Measurements from ENCODE around the gene DIPK1A.
"Not testable (repeated sequence)": the region's sequence is repeated elsewhere in the genome, so short reads cannot be mapped to it uniquely, and the experiment has no call there.

The DIPK1A gene

DNA sequence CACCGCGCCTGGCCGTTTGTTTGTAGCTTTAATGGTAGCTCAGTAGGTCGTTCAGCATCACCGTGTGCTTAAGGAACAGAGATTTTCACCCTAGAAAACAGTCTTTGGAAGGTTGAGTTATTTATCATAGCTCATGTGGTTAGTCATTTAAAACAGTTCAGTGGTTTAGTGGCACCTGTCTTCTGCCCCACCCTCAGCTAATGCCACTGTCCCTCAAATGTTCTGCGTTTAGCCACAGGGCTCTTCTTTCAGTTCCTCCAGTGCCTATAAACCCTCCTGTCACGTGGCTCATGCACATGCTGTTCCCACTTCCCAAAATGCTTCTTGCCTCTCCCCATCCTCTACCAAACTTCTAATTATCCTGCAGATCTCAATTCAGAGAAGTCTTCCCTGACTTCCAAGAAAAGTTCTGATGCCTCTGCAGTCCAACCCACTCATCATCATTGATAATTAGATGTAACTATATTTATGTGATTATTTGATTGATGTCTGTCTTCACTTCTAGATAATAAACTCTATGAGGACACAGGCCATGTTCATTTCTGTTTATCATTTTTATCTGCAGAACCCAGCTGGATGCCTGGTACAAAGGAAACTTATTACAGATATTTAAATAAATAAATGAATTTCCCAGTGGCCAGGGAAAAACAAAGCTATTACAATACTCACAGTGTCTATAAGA lies 14.4 kb upstream of the DIPK1A start:
- DNase-seq: no peak

- not testable (repeated sequence) for DNase-seq
Observed at GRCh38 chr1:92974112-92974511, 12.8 kb upstream of the DIPK1A start.

GRCh38 chr1:92973203-92973897 lies 12.1 kb upstream of the DIPK1A start:
- DNase-seq: no peak

GRCh38 chr1:92972409-92973129 lies 11.3 kb upstream of the DIPK1A start:
- no peak for DNase-seq

- DNase-seq: not testable (repeated sequence)
Observed at GRCh38 chr1:92971932-92972331, 10.7 kb upstream of the DIPK1A start.

DNA sequence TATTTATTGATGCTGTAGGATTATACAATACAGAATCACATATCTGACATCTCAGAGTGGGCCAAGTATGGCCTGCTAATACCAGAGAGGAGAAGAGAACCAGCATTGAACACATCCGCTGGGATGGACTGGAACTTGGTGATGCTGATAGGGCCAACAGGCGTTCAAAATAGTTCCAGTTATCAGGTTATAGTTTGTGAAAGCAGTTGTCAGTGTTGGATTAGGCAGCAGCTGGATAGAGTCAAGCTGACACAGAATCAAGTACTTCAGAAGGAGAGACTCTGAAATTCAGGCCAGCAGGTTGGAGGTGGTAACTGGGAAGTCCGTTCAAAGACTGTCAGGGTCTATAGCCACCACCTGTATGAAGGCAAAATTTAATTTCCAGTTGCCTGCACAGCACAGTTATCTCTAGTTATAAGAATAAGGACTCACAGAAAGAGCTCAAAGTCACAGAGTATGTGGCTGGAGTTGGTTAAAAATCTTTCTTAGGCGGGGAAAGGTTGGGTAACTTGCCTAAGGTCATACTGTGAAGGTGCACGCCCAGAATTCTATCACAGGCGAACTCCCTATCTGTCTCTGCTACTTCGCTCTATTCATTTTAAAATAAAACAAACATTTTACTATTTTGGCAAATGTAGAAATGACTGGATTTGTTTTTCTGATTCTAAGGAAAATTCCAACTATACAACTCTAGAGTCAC lies 9.9 kb upstream of the DIPK1A start:
- DNase-seq: no peak

- no peak for DNase-seq
Observed at GRCh38 chr1:92969517-92969916, 8.3 kb upstream of the DIPK1A start.

- no peak for DNase-seq
Observed at GRCh38 chr1:92968138-92969032, 7.1 kb upstream of the DIPK1A start.

DNA sequence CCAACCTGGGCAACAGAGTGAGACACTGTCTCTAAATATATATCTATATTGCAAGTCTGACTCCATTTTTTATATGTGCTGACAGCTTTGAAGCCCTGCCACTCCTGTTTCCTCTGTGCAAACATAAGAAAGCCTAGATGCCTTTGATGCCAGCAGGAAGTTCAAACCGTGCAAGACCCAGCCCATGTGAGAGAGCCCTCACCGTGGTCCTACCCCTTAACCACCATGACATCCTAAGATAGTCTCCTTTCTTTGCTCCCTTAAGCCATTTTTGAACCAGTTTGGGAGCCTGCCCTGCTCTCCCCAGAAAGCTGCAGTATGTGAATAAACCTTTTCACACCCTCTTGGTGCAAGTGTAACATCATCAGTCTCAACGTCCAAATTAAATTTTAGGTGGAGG lies 3.7 kb upstream of the DIPK1A start:
- no peak for DNase-seq

DNA sequence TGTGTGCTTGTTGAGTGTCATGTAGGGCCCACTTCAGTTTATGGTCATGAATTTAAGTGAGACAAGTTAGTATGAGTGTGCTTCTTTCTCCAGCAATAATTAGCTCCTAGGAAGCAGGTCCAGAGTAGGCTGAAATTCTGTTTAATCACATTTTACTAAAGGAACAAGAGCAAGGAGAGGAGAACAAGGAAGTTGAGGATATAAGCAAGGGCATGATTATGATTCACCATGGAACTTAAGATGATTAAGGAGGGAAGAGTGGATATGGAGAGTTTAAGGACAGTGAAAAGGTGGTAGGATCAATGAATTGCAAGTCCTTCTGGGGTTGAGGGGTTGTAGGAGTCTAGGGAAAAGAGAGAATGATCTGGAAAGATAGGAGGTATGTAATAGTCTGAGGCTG lies 3.1 kb upstream of the DIPK1A start:
- no peak for DNase-seq

GRCh38 chr1:92961896-92962752 lies 862 bp upstream of the DIPK1A start:
- no peak for DNase-seq

GRCh38 chr1:92960395-92961130 lies 699 bp downstream of the DIPK1A start:
- no peak for DNase-seq

DNA sequence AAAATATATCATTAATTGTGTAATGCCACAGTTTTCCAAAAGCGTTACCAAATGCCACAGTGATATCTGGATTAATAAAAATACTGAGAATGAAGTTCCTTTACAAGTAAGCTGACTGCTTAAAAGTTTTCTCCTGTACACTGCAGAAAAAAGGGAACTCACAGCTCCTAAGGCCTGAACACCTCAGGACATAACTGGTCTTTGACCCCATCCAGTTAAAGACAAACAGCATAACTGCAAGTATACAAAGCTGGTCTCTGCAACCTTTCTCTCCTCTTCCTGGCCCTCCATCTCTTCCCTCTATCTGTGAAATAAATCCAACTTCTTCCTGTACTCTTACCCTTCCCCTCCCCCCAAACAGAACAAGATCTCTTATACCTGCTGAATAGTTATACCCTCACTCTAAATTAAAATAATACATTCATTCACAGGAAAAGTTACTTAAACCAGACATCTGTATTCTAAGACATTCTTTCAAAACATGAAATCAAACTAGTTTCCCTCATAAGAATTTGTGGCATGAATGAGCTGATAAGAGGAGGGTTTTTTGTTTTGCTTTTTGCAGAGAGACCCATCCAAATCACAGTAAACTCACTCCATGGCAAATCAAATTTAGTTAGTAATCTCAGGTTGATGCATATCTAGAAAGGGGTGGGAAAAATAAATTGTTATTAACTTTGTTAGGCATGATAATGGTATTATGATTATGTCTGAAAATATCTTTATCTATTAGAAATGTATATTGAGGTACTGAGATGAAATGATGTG lies 2.9 kb downstream of the DIPK1A start:
- no peak for DNase-seq

DNA sequence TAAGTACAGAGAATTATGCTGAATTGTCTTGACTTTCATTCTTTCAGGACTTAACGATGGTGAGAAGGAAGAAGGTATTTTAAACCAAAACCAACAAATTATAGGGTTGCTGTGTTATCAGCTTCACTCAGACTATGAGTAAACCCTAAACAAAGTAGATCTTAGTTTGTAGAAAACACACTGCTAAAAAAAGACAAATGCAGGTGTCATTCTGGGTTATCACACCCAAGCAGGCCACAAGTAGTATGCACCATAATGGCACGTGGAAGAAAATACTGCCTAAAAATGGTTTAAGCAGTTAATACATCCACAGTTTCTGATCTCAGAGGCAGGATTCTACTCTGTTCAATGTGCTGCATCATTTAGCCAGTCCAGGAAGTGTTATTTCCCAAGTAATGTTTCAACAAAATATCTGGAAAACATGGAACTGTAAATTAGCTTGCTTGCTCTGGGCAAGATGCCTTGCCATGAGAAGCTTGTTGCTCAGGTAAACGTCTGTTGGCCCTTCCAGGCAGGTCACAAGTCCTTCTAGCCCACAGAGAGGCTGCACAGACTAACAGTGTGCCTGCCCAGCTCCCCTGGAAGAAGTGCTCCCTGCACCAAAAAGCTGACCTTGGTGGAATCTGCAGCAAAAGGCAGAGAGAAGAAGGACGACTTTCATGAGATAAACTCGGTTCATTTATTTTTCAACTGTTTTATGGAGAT lies 4.1 kb downstream of the DIPK1A start:
- DNase-seq: no peak

DNA sequence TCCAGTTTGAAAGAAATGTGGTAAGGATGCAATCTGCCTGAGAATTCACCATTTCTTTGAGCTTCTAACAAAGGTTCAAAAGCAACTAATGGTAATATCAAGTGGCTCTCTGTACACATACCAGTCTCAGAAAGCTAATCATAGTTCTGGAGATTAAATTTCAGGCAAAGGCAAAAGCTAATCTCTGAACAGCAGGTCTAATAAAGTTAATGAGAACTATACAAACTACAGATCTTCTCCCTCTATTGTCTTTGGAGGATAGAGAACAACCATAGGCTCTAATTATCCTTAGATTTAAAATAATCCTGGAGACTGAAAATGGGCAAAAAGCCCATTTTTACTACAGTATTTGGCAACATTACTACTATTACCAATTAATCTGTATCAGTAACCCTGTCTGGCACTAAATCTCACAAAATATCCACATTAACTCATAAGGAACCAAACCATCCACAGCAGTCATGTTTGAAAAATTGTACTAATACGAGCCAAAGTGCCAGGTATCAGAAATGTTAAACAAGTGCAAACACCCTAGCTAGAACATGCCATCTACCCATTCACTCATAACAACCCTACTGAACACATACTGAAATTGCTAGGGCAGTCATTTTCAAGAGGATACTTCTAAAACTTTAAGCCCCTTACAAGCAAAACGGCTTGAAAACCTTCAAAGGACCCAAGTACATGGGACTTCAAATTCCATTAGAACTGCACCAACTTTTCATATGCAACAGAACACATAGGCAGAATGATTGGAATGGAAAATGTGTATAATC lies 4.8 kb downstream of the DIPK1A start:
- DNase-seq: no peak

- DNase-seq: no peak
Observed at GRCh38 chr1:92953491-92953890, 7.8 kb downstream of the DIPK1A start.

DNA sequence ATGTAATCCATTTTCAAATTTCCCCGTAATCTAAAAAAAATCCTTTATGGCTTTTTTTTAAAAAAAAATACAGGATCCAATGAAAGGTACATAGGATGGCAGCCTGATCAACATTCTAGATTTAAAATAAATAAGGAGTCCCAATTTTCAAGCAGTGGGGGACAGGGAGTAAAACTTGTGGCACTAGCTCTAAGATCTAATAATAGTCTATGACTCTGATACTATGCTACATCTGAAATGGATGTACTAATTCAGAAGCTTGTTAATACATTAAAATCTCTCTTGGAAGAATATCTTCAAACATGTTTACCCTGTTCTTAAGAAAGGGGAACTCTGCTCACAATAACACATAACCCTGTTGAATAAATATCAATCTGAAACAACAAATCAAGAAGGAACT lies 8.5 kb downstream of the DIPK1A start:
- DNase-seq: no peak

DNA sequence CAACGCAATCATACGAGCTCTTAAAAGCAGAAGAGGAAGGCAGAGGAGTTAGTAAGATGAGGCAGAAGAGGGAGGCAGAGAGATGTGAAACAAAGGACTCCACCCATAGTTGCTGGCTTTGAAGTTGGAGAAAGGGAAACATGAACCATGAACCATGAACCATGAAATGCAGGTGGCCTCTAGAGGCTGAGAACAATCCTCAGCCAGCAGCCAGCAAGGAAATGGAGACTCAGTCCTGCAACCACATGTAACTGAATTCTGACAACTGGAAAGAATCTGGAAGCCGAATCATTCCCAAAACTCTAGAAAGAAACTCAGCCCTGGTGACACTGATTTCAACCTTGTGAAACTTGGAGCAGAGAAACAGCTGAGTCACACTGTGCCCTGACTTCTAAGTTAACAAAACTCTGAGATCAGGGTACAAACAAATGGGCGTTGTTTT lies 10.1 kb downstream of the DIPK1A start:
- DNase-seq: no peak

Data from SIG-M5 (cell line).